ENCODE data around the gene AOC1.
"Not testable (repeated sequence)": the region's sequence is repeated elsewhere in the genome, so short reads cannot be mapped to it uniquely, and the experiment has no call there.

AOC1 gene, protein sequence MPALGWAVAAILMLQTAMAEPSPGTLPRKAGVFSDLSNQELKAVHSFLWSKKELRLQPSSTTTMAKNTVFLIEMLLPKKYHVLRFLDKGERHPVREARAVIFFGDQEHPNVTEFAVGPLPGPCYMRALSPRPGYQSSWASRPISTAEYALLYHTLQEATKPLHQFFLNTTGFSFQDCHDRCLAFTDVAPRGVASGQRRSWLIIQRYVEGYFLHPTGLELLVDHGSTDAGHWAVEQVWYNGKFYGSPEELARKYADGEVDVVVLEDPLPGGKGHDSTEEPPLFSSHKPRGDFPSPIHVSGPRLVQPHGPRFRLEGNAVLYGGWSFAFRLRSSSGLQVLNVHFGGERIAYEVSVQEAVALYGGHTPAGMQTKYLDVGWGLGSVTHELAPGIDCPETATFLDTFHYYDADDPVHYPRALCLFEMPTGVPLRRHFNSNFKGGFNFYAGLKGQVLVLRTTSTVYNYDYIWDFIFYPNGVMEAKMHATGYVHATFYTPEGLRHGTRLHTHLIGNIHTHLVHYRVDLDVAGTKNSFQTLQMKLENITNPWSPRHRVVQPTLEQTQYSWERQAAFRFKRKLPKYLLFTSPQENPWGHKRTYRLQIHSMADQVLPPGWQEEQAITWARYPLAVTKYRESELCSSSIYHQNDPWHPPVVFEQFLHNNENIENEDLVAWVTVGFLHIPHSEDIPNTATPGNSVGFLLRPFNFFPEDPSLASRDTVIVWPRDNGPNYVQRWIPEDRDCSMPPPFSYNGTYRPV

DNA sequence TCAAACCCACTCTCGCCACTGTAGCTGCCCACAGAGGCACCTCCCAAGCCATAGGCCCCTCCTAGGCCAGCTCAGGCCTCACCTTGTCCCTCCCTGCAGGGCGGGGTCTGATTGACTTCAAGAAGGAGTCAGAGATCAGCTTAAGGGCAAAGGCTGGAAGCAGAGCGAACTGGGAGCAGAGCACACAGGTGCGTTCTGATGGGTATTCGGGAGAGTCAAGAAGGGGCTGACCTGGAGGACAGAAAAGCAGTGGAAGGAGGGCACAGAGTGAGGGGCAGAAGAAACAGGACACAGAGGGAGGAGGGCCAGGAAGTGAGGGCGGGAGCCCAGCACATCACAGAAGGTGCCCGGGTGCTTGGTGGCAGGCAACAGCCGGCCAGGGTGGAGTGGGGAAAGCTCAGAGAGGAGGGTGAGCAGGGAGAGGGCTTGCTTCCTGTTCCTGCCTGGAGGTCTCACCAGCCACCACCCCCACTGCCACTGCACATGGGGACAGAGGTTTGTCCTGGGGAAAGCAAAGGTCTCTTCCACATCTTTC, at the start of gene AOC1:
Gene AOC1 (plus strand): TSS at position 147 of the 535 bp plus-strand sequence. CDS start 3,954 bp downstream, outside the sequence.
- no peak for DNase-seq

DNA sequence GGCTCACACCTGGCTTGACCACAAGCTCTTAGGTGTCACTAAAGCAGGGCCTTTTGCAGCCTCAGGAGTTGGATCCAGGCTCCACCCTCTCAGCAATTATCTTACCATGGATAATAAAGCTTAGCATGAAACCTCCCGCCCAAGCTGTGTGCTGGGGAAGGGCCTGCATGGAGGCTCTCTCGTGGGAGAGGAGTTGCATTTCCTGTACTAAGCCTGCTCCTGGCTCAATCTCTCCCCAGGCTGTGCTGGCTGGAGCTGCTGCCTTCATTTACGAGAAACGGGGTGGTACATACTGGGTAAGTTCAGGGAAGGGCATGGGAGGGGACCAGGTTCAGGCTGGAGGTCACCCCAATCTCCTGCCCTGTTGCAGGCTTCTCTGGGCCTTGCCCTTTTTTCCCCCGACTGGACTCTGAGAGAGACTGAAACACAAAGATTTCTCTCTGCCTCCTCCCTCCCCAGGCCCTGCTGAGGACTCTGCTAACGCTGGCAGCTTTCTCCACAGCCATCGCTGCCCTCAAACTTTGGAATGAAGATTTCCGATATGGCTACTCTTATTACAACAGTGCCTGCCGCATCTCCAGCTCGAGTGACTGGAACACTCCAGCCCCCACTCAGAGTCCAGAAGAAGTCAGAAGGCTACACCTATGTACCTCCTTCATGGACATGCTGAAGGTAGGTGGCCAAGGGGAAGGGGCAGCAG, 49.0 kb upstream of the AOC1 start:
- DNase-seq = no peak

DNA sequence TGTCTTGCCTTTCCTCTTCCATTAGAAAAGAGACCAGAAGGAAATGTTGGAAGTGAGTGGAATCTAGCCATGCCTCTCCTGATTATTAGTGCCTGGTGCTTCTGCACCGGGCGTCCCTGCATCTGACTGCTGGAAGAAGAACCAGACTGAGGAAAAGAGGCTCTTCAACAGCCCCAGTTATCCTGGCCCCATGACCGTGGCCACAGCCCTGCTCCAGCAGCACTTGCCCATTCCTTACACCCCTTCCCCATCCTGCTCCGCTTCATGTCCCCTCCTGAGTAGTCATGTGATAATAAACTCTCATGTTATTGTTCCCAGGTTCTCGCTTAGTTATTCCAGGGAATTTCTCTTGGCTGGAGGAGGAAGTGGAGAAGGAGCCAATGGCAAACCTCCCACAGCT, 47.5 kb upstream of the AOC1 start:
- DNase-seq = no peak

DNA sequence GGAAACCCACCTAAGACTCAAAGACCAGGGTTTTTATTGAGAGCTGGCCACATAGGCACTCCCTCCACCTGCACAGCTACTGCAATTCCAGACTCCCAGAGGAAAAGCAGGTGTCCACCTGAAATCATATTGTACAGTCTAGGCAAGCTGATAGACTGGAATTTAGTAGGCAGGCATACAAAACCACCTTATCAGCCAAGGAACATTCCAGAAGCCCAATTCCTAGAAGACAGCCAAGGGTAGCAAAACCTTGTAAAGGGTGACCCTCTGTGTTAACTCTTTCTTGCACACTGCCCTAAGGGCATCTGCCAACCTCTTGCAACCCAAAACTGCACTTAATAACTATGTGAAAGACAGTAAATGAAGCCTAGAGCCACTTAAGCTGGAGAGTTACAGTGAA, 46.5 kb upstream of the AOC1 start:
- no peak for DNase-seq

DNA sequence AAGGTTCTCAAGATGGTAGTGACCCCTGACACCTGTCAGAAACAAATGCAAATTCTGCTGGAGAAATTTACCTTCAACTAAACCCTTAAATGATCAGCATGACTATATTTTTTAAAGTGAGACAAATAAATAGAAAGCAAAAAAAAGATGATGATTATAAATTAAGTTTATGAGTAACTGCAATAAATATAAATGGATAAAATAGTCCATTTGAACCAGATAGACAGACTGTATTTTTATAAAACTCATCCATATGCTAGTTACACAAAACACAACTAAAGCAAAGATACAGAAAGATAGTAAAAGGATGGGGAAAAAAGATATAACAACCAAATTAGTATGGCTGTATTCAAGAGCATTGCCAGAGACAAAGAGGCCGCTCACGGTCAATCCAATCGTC, 45.9 kb upstream of the AOC1 start:
- no peak for DNase-seq

DNA sequence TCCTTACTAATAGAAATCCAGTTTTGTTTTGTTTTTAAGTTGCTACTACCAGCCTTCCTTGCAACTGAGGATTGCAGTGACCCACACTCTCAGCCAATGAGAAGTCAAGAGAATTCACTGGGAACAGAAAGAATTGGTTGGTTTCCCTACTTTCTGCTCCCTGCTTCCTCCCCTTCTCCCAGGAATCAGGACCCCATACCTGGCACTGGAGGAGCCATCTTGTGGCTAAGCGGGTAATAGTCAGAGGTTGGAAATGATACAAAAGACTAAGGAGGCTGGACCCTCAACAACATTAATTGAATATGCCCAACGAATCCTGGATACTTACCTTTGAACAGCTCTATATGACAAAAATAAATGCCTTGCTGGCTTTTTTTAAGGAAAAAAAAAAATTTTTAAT, 45.5 kb upstream of the AOC1 start:
- DNase-seq = no peak

DNA sequence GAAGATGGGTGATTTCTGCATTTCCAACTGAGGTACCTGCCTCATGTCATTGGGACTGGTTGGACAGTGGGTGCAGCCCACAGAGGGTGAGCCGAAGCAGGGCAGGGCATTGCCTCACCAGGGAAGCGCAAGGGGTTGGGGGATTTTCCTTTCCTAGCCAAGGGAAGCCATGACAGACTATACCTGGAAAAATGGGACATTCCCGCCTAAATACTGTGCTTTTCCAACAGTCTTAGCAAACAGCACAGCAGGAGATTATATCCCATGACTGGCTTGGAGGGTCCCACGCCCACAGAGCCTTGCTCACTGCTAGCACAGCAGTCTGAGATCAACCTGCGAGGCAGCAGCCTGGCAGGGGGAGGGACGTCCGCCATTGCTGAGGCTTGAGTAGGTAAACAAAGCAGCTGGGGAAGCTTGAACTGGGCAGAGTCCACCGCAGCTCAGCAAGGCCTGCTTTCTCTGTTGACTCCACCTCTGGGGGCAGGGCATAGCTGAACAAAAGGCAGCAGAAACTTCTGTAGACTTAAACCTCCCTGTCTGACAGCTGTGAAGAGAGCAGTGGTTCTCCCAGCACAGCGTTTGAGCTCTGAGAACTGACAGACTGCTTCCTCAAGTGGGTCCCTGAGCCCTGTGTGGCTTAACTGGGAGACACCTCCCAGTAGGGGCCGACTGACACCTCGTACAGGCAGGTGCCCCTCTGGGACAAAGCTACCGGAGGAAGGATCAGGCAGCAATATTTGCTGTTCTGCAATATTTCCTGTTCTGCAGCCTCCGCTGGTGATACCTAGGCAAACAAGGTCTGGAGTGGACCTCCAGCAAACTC, 44.5 kb upstream of the AOC1 start:
- DNase-seq = not testable (repeated sequence)

DNA sequence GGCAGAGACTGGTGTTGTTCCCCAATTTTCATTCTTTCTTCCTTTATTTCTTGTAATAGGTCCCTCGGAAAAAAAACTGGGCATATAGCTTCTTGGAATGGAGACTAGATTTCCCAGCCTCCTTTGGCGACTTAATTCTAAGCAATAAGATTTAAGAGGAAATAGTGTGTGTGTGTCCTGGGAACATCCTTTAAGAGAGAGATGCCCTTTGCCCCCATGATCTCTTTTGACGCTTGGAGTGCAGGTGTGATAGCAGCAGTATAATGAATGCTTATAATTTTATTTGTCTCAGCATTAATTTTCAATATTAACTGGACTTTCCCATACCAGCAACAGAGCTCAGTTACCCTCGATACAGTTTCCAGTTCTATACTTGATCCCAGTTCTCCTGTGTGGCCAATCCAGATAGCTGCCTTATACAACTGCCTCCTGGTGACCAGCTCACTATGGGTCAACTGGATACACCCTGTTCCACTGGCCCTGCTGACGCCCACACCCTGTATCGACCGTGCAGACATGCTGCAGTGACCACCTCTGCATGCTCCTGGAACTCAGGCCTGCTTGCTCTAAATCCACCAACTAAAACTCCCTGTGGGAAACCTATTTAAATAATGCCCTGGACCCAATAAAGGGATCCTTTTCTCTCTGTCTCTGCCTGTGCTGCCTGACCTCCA, 37.9 kb upstream of the AOC1 start:
- DNase-seq = no peak

DNA sequence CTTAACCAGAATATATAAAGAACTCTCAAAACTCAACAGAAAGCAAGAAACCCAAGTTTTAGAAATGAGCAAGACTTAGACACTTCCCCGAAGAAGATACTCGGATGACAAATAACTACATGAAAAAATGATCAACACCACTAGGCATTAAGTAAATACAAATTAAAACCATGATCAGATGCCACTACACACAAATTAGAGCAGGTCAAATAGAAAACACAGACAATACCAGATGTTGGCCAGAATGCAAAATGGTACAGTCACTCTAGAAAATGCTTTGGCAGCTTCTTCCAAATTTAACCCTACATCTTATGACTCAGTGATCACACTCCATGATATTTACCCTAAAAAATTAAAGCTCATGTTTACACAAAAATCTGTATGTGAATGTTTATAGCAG, 33.3 kb upstream of the AOC1 start:
- no peak for DNase-seq

DNA sequence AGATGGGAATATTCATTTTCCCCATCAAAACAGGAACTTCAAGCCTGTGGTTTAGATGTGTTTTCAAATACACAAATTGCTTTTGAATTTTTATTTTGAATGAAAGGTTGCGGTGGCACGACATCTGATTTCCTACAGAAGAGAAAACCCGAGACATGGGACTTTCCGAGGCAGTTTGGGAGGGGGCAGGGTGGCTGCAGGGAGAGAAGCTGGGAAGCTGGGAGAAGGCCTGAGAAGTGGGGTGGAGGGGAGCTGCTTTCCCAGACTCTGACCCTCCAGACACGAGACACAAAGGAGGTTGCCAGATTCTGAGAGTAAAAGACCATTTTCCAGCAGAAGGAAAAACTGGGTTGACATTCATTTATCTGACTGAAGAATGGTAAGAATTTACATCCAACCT, 32.2 kb upstream of the AOC1 start:
- no peak for DNase-seq

DNA sequence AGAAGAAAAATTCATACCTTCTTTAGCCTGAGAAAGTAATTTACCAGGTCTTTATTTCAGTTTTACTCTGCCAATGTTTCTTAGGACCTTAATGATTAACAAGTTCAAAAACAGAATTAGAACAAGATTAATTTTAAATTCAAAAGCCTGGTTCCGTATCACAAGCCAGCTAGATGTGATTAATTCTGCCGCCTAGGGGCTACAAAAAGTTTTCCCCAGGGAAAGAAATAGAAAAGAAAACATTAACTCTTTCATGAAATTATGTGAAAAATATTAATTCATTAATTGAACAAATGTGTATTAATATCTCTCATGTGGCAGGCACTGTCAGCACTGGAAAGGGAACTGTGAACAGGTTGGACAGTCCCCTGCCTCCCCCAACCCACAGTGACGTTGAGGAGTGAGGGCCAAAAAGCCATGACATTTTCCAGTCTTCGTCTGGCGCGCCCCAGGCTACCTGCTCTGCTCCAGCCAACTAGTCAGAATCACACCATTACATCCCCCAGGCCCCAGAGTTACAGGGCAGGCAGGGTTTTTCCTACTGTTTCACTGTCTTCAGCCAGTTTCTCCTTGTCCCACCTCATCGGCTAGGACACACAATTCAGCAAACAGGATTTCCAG, 31.6 kb upstream of the AOC1 start:
- no peak for DNase-seq

DNA sequence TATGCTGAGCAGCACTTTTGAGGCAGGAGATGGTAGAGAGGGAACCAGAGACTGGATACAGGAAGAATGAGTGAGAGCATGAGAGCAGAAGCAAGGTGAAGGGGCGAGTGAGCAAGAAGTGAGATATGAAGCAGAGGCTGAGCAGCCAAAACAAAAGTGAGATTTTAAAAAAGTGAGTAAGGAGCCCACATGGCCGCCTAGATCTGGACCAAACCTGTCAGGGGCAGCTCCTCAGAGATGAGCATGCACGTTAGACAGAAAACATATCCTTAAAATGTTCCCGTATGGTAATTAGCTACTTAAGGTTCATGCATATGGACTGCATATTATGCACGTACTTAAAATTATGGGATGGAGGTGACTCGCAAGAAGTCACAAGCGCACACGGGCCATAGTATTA, 29.3 kb upstream of the AOC1 start:
- no peak for DNase-seq

DNA sequence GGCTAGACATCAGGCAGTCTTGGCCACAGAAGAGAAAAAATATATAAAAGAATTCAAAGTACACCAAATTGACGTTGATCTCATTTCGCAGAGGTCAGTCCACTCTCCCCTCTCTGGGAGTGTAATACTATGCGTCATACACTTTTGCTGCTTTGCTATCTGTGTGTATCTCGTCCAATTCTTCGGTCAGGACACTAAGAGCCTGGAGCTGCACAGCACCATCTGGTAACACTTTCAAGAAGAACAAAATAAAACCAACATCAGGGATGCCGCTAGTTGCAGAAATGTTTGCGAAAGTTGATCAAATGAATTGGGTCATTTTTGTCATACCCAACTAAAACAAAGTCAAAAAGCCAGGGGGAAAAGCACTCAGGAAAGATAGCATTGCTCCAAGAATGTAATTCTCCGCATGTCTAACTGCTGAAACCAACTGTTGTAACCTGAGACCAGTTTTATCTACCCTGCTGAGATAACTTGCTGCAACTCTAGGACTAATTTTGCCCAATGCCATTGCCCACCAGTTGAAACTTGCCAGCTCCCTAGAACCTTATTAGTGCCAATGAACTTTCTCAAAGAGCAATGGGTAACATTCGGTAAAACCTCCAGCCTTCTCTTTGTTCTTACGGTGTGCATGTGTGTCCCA, 28.7 kb upstream of the AOC1 start:
- no peak for DNase-seq

DNA sequence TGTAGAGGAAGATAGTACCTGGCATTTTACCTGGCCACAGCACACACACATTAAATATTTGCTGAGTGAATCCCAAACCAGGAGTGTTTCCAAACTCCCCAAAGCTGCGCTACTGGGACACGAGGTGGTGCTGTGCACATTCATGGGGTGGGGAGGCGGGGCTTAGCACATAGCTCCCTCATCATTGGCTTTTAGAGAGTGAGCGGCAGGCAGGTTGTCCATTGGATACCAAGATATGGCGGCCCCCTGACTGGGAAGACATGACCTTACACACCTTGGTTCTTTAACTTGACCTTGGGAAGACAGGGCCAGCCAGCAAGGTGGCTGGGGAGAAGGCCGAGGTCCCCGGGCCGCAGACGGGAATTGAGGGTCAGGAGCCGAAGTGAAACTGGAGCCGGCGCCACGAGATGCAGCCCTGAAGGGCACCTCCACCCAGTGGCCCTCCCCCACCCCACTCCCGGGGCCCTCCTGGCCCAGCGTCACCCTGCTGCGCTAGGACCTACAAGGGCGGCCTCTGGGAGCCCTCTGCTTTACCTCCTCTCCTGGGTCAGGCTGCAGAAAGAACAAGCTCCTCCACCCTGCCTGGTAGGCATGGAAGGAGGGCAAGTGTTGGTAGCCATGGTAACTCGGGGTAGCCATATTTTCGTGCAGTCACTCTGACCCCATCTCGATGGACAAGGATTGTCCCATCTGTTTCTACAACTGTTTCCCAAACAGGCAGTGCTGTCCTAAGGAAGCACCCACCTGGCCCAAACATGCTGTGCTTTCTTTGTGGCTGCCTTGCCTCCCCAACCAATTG, 27.7 kb upstream of the AOC1 start:
- no peak for DNase-seq

DNA sequence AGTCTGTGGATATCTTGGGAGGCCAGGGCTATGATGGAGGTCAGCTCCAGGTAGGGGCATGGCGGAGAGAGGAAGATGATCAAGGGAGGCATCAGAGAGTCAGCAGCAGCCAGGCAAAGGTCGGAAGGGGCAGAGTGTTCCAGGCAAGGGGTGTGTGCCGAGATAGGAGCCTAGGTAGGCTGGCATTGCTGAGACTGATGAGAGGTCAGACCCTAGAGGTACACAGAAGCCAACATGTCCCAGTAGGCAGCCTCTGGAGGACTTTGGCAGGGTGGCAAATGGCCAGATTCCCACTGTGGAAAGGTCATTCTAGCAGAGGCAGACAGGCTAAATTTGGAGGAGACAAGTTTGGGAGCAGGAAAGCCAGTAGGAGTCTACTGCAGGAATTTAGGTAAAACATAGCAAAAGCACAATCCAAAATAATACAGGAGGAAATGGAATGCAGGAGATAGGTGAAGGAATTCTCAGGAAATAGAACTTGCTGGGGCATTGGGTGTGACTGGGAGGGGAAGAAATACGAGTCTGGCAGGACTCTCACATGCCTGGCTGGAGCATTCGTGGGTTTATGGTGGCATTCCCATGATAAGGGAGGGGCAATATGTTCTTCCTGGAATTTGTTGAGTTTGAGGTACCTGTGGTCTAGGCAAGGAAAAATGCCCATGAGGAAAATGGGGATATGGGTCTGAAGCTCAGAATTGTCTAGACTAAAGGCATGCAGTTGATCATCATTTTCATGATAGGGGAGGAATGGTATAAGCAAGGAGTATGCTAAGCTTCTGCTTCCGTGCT, 26.1 kb upstream of the AOC1 start:
- DNase-seq = no peak

DNA sequence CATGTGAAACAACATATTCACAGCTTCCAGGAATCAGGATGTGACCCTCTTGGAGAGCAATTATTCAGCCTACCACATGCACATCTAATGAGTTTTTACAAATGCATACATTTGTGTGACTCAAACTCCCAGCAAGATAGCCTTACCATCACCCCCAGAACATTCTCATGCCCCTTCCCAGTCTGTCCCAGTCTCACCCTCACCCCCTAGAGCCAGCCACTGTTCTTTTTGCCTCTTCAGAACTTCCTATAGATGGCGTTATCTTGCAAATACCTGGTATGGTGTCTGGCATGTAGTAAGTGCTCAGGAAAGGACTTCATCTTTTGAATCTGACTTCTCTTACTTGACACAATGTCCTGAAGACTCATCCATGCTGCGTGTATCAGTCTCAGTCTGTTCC, 23.9 kb upstream of the AOC1 start:
- no peak for DNase-seq

DNA sequence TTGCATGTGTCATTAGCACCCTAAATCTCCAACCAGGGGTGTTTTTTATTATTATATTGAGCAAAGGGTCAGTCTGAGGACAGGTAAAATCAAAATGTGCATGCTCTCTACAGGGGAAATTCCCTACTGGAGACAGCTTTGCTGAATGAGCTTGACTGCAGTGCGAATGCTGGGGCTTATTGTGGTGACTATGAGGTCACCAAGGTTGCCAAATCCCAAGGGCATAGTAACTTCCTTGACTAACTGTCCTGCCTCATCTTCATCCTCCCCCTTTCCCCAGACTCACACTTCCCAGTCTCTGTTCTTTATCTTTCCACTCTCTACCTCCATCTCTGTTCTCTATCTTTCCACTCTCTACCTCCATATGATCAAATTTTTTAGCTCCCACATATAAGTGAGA, 22.9 kb upstream of the AOC1 start:
- DNase-seq = no peak

DNA sequence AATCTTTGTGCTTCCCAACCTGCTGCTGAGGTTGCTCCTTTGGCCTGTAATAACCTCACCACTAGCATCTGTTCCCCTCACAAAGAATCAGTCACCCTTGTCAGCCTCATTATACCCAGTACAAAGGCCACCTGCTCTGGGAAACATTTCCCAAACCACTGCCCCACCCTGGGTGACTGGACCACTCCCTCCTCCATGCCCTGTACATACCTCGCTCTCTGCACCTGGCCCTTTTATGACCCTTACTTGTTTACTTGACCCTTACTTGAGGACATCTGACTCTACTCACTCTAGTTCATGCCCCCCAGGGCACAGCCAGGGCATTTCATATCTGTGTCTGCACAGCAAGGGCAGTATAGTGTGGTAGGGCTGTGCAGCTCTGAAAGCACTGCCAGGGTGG, 21.4 kb upstream of the AOC1 start:
- no peak for DNase-seq

DNA sequence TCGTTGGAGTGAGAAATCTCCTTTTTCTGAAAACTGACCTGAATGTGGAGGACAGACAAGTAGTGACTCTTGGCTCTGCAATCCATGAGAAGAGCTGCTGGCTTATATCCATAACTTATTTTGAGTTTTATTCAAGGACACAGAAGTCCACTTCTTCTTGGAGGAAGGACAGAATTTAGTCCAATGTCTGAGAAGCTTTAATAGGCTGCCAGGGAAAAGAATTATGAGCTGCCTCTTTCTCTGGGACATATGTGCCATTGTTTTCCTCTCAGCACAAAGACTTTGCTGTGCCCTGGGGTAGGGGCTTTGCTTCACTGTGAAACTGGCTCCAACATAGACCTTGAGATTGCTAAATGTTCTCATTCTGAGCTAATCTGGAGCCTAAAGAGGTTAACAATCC, 20.5 kb upstream of the AOC1 start:
- no peak for DNase-seq
